Measurements from ENCODE around the gene PRDM2.
"Not testable (repeated sequence)": the region's sequence is repeated elsewhere in the genome, so short reads cannot be mapped to it uniquely, and the experiment has no call there.

Gene PRDM2

GRCh38 chr1:13708380-13708982, 8.5 kb downstream of the PRDM2 start:
- H3K4me3 ChIP-seq (ENCODE audit: low read length): no peak overlapping the region
- TF ChIP-seq ZNF274 (IDR thresholded peaks at IDR 0.05; ENCODE audit: low read depth, low read length): no peak

GRCh38 chr1:13710086-13710485, 10.1 kb downstream of the PRDM2 start:
- TF ChIP-seq ZNF274 (IDR thresholded peaks at IDR 0.05; ENCODE audit: low read depth, low read length): no peak
- no peak overlapping the region for H3K4me3 ChIP-seq (ENCODE audit: low read length)

GRCh38 chr1:13714851-13715250, 14.9 kb downstream of the PRDM2 start:
- no peak for TF ChIP-seq ZNF274 (IDR thresholded peaks at IDR 0.05; ENCODE audit: low read depth, low read length)
- H3K4me3 ChIP-seq (ENCODE audit: low read length): no peak overlapping the region

- H3K4me3 ChIP-seq (ENCODE audit: low read length): not testable (repeated sequence)
Measured at GRCh38 chr1:13715616-13716287, 15.8 kb downstream of the PRDM2 start.

- H3K4me3 ChIP-seq (ENCODE audit: low read length): no peak overlapping the region
- TF ChIP-seq ZNF274 (IDR thresholded peaks at IDR 0.05; ENCODE audit: low read depth, low read length): no peak
Measured at GRCh38 chr1:13722808-13723360, 22.9 kb downstream of the PRDM2 start.

- H3K4me3 ChIP-seq (ENCODE audit: low read length): no peak overlapping the region
- no peak for TF ChIP-seq ZNF274 (IDR thresholded peaks at IDR 0.05; ENCODE audit: low read depth, low read length)
Measured at GRCh38 chr1:13723810-13724209, 23.8 kb downstream of the PRDM2 start.

GRCh38 chr1:13725714-13726175, 25.8 kb downstream of the PRDM2 start:
- no peak for TF ChIP-seq ZNF274 (IDR thresholded peaks at IDR 0.05; ENCODE audit: low read depth, low read length)
- no peak overlapping the region; the same call in 1 of the 2 replicates for H3K4me3 ChIP-seq (ENCODE audit: low read length)

- H3K4me3 ChIP-seq (ENCODE audit: low read length): no peak overlapping the region; the same call in 1 of the 2 replicates
- TF ChIP-seq ZNF274 (IDR thresholded peaks at IDR 0.05; ENCODE audit: low read depth, low read length): no peak
Measured at GRCh38 chr1:13728091-13728715, 28.2 kb downstream of the PRDM2 start.

- no peak for TF ChIP-seq ZNF274 (IDR thresholded peaks at IDR 0.05; ENCODE audit: low read depth, low read length)
- H3K4me3 ChIP-seq (ENCODE audit: low read length): peak overlapping the region; percentile 79; the same call in 1 of the 2 replicates
Measured at GRCh38 chr1:13730291-13730690, 30.3 kb downstream of the PRDM2 start.

- H3K4me3 ChIP-seq (ENCODE audit: low read length): peak overlapping the region; percentile 88
- TF ChIP-seq ZNF274 (IDR thresholded peaks at IDR 0.05; ENCODE audit: low read depth, low read length): no peak
Measured at GRCh38 chr1:13730751-13731482, 30.9 kb downstream of the PRDM2 start.

GRCh38 chr1:13731897-13732296, 31.9 kb downstream of the PRDM2 start:
- peak overlapping the region; percentile 66; the same call in 1 of the 2 replicates for H3K4me3 ChIP-seq (ENCODE audit: low read length)
- TF ChIP-seq ZNF274 (IDR thresholded peaks at IDR 0.05; ENCODE audit: low read depth, low read length): no peak

- H3K4me3 ChIP-seq (ENCODE audit: low read length): peak overlapping the region; percentile 44; the same call in 1 of the 2 replicates
- no peak for TF ChIP-seq ZNF274 (IDR thresholded peaks at IDR 0.05; ENCODE audit: low read depth, low read length)
Measured at GRCh38 chr1:13732971-13733667, 33.1 kb downstream of the PRDM2 start.

GRCh38 chr1:13733711-13734110, 33.7 kb downstream of the PRDM2 start:
- H3K4me3 ChIP-seq (ENCODE audit: low read length): peak overlapping the region; percentile 44; the same call in 1 of the 2 replicates
- TF ChIP-seq ZNF274 (IDR thresholded peaks at IDR 0.05; ENCODE audit: low read depth, low read length): no peak

All from GM08714 (cell line).